Endothelial cell (in vitro differentiated cells): ENCODE data around the gene BCAS4. TPM values are rescaled to one million over a fixed set of nuclear protein-coding genes. Genes with fewer than 3 reads are reported as not detected.

Source experiments
- DNase-seq: peaks from one replicate; pipeline ENCODE4 v3.0.0; 2021; ENCODE audit warnings: low spot score
- H3K27ac Mint-ChIP-seq: one replicate; pipeline ENCODE4 v1.8.0; 2021; ENCODE audit warnings: mixed read lengths, inconsistent platforms; ENCODE audit not compliant: unreplicated experiment
- H3K27me3 Mint-ChIP-seq: one replicate; pipeline ENCODE4 v1.8.0; 2021; ENCODE audit warnings: mild to moderate bottlenecking, moderate library complexity, mixed read lengths, inconsistent platforms; ENCODE audit not compliant: unreplicated experiment
- H3K36me3 Mint-ChIP-seq: one replicate; pipeline ENCODE4 v1.8.0; 2021; ENCODE audit warnings: mild to moderate bottlenecking, low read depth, mixed read lengths, inconsistent platforms; ENCODE audit not compliant: unreplicated experiment
- H3K4me1 Mint-ChIP-seq: one replicate; pipeline ENCODE4 v1.8.0; 2021; ENCODE audit warnings: mild to moderate bottlenecking, mixed read lengths, inconsistent platforms; ENCODE audit not compliant: unreplicated experiment
- H3K4me3 Mint-ChIP-seq: one replicate; pipeline ENCODE4 v1.8.0; 2021; ENCODE audit warnings: mild to moderate bottlenecking, mixed read lengths, inconsistent platforms; ENCODE audit not compliant: unreplicated experiment
- H3K9me3 Mint-ChIP-seq: one replicate; pipeline ENCODE4 v1.8.0; 2021; ENCODE audit warnings: mixed read lengths, inconsistent platforms; ENCODE audit not compliant: unreplicated experiment
- total RNA-seq: library from RNA; stranded (reverse); fragmentation: NEBNext Ultra II Directional; extraction: Animal tissue kit (Norgen Biotek cat#: 25700); gene quantifications from one replicate; pipeline ENCODE4 v1.2.1, GENCODE V29; 2021; ENCODE audit not compliant: unreplicated experiment
- TF ChIP-seq, protein P1 (sequence below): fragments of 200-600 bp; sonication (generic); IDR thresholded peaks from one replicate; pipeline ENCODE4 v1.5.0; 2021; ENCODE audit warnings: antibody characterized with exemption; ENCODE audit not compliant: unreplicated experiment

The BCAS4 gene
- total RNA-seq, 1 donor from 2014 or later, result 7.6 TPM

DNA sequence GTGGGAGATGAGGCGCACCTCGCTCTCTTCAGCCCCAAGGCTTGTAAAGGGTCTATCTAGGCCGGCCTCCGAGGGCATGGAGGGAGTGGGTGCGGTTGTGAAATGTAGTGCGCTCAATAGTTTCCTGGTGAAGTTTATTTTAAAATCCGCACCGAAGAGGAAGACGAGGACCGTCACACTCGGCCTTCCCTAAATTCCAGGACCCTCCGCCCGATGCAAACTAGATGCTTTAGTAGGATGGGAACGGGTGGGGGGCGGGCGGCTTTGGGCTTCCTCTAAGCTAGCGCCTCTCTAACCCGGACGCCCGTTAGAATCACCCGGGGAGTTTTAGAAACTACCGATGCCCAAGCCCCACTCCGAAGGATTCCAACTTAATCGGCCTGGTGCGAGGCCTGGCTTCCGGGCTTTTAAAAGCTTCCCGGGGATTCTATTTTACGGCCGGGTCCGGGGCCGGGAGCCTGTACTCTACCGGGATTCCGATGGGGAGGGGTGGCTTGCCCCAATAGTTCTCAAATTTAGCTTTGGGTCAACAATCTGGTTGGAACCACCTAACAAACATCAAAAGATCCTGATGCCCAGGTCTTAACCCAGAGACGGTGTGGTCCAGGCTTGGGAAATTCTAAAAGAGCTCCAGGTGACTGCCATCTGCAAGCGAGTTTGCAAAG, 548 bp upstream of the BCAS4 start:
- H3K9me3 Mint-ChIP-seq, result no peaks in the 10 kb centered on the region
- no peak overlapping the region for H3K27ac Mint-ChIP-seq
- TF ChIP-seq, protein P1, sequence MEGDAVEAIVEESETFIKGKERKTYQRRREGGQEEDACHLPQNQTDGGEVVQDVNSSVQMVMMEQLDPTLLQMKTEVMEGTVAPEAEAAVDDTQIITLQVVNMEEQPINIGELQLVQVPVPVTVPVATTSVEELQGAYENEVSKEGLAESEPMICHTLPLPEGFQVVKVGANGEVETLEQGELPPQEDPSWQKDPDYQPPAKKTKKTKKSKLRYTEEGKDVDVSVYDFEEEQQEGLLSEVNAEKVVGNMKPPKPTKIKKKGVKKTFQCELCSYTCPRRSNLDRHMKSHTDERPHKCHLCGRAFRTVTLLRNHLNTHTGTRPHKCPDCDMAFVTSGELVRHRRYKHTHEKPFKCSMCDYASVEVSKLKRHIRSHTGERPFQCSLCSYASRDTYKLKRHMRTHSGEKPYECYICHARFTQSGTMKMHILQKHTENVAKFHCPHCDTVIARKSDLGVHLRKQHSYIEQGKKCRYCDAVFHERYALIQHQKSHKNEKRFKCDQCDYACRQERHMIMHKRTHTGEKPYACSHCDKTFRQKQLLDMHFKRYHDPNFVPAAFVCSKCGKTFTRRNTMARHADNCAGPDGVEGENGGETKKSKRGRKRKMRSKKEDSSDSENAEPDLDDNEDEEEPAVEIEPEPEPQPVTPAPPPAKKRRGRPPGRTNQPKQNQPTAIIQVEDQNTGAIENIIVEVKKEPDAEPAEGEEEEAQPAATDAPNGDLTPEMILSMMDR, result no peak
- no peaks in the 10 kb centered on the region for H3K36me3 Mint-ChIP-seq
- H3K27me3 Mint-ChIP-seq, result peaks cover 2% of the 10 kb centered on the region
- H3K4me1 Mint-ChIP-seq, result peaks cover 2% of the 10 kb centered on the region
- peak overlapping the region; percentile 47 for H3K4me3 Mint-ChIP-seq
- DNase-seq, result no peak

DNA sequence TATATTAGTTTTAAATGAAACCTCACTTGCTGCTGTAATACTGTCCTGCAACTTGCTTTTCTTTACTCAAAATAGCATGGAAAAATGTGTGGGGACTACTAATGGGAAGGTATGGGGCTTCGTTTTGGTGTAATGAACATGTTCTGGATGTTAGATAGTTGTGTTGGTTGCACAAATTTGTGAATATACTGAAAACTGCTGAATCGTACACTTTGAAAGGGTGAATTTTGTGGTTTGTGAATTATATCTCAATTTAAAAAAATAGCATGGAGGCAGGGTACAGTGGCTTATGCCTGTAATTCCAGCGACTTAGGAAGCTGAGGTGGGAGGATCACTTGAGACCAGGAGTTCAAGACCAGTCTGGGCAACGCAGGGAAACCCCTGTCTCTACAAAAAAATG, 2.3 kb downstream of the BCAS4 start:
- H3K4me3 Mint-ChIP-seq, result no peak overlapping the region
- DNase-seq, result no peak
- H3K27me3 Mint-ChIP-seq, result peaks cover 4% of the 10 kb centered on the region
- no peaks in the 10 kb centered on the region for H3K9me3 Mint-ChIP-seq
- no peaks in the 10 kb centered on the region for H3K36me3 Mint-ChIP-seq
- TF ChIP-seq, protein P1, result no peak
- peaks cover 2% of the 10 kb centered on the region for H3K4me1 Mint-ChIP-seq
- H3K27ac Mint-ChIP-seq, result no peak overlapping the region

DNA sequence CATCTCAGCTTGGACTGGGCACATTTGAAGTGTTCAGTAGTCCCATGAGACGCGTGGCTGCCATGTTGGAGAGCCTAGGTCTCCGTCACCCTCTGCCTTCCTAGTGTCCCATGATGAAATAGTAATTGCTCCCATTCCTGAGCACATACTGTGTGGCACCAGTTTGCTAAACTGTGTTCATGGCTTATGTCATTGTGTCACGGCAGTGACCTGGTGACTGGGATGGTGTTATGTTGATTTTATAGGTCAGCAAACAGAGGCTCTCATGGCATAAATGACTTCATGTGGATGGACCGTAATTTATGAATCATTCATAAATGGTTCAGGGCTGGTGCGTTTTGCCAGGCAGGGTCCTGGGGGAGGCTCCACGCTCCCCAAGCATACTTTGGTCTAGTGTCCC, 3.8 kb downstream of the BCAS4 start:
- no peak for DNase-seq
- Mint-ChIP-seq H3K4me1 (peaks cover 2% of the 10 kb centered on the region), H3K27me3 (peaks cover 4% of the 10 kb centered on the region), H3K27ac (no peak overlapping the region), H3K4me3 (no peak overlapping the region), H3K9me3 (no peaks in the 10 kb centered on the region), H3K36me3 (no peaks in the 10 kb centered on the region)
- TF ChIP-seq, protein P1, result no peak

DNA sequence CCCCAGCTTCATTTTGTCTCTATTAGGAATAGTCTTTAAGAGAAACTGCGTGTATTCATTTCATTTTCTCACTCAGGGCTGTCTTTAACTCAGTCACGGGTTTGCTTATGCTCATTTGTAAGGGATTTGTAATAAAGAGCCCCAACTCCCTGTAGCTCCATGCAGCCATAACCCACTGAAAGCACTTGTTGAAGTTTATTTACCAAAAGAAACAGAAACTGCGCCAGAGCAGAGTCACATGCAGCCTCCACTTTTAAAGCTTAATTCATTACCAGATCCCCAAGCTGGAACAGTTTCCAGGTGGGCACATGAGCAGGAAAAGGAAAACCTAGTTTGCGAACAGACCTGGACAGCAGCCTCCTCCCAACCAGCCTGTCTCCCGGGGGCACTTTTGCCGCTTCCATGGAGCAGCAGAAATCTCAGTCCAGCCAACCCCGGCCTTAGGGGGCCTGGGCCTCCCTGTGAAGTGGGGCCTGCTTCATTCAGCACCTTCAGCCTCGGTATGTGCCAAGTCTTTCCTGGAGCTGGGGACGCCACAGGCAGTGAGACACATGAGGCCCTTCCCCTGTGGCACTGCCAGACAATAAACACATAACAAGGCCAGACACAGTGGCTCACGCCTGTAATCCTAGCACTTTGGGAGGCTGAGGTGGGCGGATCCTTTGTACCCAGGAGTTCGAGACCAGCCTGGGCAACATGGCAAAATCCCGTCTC, 4.5 kb downstream of the BCAS4 start:
- DNase-seq, result no peak
- no peaks in the 10 kb centered on the region for H3K9me3 Mint-ChIP-seq
- H3K36me3 Mint-ChIP-seq, result no peaks in the 10 kb centered on the region
- no peak overlapping the region for H3K4me3 Mint-ChIP-seq
- TF ChIP-seq, protein P1, result no peak
- H3K27ac Mint-ChIP-seq, result no peak overlapping the region
- H3K27me3 Mint-ChIP-seq, result peaks cover 4% of the 10 kb centered on the region
- peaks cover 2% of the 10 kb centered on the region for H3K4me1 Mint-ChIP-seq
